Left renal cortex interstitium (tissue), 4 donors: ENCODE results near the gene CTSF. TPM values are rescaled to one million over a fixed set of nuclear protein-coding genes. Genes with fewer than 3 reads are reported as not detected.
"Not testable (repeated sequence)": the region's sequence is repeated elsewhere in the genome, so short reads cannot be mapped to it uniquely, and the experiment has no call there.

ENCODE experiments used
- DNase-seq, 4 donors: peaks; one replicate each; pipeline ENCODE4 v3.0.0-alpha.2; 2013; ENCODE audit warnings: low read depth in 4 of 4, low spot score in 2 of 4, missing footprints in 1 of 4
- polyA plus RNA-seq, 4 donors: library from polyadenylated mRNA; unstranded; fragments of 120-200 nt; gene quantifications; one replicate each; pipeline ENCODE4 v1.2.1, GENCODE V29; 2013; ENCODE audit not compliant: insufficient read length in 4 of 4

CTSF gene
- polyA plus RNA-seq, 4 donors: 88.3 to 102 (median 101) TPM

GRCh38 chr11:66559866-66560676 is 8.3 kb downstream of the CTSF start:
- DNase-seq: no peak

DNA sequence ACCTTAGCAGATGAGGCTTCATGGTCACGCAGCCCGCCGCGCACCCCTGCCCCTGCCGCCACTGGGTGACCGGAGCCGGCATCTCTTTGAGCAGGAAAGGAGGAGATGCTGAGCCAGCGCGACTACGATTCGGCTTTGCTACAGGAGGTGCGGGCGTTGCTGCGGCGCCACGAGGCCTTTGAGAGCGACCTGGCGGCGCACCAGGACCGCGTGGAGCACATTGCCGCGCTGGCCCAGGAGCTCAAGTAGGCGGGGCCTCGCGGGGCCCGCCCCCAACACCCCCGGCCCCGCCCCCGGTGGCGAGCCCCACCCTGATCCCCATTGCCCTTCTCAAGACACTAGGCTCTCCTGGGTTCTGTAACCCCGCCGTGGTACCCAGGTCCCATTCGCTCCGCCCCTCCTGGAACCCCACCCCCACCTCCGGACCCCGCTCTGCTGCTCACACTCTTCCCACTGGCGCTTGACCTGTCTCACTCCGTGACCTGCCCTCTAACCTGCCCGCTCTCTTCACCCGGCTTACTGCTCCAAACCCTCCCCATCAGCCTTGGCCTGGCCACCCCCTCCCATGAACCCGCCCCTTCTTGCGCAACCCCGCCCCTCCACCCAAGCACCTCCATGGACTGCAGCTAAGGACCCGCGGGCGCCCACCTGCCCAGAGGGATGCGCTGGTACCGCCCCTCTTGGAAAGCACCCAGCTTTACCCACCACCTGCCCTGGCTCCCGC is 9.1 kb downstream of the CTSF start:
- DNase-seq: no peak

DNA sequence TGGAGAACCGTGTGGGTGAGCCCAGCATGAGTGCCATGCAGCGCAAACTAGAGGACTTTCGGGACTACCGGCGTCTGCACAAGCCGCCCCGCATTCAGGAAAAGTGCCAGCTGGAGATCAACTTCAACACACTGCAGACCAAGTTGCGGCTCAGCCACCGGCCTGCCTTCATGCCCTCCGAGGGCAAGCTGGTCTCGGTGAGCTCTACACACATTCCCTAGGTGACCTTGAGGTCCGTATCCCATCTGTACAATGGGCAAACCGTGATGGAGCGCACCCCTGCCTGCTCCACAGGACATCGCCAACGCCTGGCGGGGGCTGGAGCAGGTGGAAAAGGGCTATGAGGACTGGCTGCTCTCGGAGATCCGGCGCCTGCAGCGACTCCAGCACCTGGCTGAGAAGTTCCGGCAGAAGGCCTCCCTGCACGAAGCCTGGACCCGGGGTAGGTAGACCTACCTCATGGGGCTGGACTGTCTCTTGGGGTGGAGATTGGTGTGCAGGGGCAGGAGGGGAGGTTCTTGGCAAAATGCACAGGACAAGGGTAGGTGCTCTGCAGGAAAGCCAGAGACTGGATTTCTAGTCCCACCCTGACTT is 10.6 kb downstream of the CTSF start:
- no peak for DNase-seq

- DNase-seq: no peak
These were observed 12.3 kb downstream of the CTSF start for GRCh38 chr11:66556086-66556485.

- no peak for DNase-seq
These were observed 13.0 kb downstream of the CTSF start for GRCh38 chr11:66555416-66555815.

DNA sequence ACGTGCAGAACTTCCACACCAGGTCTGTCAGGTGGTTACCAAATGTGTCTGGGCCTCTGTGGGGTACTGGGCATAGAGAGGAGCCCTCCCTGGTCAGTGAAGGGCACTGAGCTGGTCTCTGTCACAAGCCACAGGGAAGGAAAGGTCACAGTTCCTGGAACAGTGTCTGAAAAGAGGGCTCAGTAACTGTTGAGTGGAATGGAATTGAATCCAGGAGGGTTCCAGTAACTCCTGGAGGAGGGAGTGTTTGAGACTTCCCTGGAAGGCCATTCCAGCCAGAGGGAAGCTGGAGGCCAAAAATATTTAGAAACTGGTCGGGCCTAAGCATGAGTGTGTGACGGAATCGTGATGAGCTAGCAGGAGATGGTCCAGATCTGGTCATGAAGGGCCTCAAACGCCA is 13.8 kb downstream of the CTSF start:
- DNase-seq: no peak

DNA sequence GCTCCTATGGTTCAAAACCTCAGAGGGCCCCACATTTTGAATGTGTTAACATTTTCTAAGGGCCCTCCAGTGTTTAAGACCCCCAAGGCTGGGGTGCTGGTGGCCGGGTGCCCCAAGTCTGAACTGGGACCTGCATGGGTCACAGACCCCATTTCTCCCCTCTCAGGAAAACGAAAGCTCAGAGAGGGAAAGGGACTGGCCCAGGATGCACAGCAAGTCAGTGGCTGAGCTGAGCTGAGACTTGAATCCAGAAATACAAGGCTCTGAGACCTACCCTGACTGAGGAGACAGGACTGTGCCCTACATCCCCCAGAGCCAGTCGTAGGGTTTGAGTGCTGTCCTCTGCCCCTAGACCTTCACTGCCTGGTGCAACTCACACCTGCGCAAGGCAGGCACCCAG is 17.5 kb downstream of the CTSF start:
- no peak for DNase-seq

- no peak for DNase-seq
These were observed 18.7 kb downstream of the CTSF start for GRCh38 chr11:66549696-66550095.

DNA sequence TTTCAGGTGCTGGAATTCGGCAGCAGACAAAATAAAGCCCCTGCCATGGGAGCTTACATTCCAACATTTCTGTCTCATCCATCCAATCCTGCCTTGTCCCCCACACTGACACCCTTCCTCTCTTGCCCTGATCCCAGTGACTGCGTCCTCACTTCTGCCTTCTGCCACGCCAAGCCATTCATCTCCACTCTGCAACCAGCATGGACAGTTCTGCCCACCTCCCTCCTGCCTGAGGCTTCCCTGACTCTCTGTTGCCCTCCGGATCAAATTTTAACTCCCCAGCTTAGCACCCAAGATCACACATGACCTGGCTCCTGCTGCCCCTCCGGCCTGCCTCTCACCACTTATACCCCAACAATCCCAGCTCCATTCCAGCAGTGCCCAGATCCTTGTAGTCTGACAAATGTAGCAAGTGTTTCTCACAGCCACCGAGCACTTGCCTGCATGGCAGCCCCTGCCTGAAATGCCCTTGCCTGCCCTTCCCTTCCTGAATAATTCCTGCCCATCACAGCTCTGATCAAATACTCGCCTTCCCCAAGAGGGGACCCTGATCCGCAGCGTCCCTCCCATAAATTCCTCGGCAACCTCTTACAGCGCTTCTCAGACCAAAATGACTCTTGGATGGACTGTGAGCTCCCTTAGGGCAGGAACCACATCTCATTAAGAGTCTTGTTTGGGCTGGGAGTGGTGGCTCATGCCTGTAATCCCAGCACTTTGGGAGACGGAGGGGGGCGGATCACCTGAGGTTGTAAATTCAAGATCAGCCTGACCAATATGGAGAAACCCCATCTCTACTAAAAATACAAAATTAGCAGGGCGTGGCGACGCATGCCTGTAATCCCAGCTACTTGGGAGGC is 19.4 kb downstream of the CTSF start:
- DNase-seq: no peak

GRCh38 chr11:66548041-66548440 is 20.4 kb downstream of the CTSF start:
- DNase-seq: no peak

GRCh38 chr11:66547662-66548009 is 20.8 kb downstream of the CTSF start:
- DNase-seq: no peak

DNA sequence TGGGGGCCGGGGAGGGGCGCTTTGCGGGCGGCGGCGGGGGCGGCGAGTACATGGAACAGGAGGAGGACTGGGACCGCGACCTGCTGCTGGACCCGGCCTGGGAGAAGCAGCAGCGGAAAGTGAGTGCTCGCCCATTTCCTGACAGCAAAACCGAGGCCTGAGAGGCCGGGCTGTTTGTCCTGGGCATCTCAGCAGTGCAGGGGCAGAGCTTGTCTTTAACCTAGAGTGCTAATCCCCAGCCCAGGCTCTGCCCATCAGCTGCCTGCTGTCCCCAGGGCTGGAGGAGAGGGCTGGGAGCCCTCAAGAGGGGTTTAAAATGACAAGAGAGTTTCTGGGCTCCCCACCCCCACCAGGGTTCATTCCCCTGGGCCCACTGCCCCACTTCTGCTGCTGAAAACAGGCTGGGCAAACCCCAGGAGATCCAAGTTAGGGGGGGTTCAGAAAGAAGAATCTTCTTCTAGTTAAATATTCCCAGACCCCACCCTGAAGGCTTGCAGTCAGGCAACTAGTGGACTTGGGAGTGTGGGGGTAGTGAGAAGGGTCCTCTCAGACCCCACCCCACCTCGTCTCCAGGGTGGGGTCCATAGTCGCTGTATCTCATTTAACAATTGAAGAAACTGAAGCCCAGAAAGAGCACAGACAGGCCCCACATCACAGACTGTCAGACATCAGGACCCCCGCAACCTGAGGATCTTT is 21.3 kb downstream of the CTSF start:
- DNase-seq: no peak

DNA sequence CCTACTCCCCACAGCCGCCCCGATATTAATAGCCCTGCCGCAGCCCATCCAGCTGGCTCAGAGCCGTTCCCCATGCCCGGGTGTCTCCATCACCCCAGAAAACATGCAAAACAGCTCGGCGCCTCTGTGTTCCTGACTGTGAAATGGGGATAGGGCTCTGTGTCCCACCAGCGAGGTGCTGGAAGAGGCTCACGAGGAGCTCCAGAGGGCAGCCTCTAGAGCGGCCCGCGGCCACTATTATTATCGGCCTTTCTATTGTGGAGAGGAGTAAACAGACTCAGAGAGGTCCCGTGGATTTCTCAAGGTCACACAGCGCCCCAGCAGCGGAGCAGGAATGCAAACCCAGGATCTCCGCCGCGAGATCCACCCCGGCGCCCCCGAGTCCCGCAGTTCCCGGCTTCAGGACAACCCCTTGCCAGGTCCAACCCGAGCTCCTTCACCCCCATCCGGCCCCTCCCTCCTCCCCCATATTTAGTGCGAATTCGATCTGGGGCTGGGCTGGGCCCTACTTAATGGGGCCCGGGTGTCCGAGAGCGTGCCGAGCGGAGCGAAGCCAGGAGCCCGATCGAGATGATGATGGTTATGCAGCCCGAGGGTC is 21.9 kb downstream of the CTSF start, which contains the start of gene ACTN3:
Gene ACTN3, plus strand, starts transcription at position 536 of the 598 bp plus-strand sequence. Its CDS starts 35 bp downstream, at position 571.
- DNase-seq: no peak

- peak; percentile 74 to 89 (median 80) for DNase-seq
These were observed 22.6 kb downstream of the CTSF start, which contains the start of gene ZDHHC24 for GRCh38 chr11:66545701-66546367. Gene ZDHHC24, minus strand, starts transcription at chr11:66546048. Its CDS starts 45 bp downstream, at chr11:66546003.

DNA sequence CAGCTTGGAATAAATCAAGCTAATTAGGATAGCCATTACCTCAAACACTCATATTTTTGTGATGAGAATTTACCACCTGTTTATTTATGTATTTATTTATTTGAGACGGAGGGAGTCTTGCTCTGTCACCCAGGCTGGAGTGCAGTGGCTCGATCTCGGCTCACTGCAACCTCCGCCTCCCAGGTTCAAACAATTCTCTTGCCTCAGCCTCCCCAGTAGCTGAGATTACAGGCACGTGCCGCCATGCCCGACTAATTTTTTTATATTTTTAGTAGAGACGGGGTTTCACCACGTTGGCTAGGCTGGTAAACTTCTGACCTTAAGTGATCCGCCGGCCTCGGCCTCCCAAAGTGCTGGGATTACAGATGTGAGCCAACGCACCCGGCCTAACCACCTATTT is 23.5 kb downstream of the CTSF start:
- not testable (repeated sequence) for DNase-seq

DNA sequence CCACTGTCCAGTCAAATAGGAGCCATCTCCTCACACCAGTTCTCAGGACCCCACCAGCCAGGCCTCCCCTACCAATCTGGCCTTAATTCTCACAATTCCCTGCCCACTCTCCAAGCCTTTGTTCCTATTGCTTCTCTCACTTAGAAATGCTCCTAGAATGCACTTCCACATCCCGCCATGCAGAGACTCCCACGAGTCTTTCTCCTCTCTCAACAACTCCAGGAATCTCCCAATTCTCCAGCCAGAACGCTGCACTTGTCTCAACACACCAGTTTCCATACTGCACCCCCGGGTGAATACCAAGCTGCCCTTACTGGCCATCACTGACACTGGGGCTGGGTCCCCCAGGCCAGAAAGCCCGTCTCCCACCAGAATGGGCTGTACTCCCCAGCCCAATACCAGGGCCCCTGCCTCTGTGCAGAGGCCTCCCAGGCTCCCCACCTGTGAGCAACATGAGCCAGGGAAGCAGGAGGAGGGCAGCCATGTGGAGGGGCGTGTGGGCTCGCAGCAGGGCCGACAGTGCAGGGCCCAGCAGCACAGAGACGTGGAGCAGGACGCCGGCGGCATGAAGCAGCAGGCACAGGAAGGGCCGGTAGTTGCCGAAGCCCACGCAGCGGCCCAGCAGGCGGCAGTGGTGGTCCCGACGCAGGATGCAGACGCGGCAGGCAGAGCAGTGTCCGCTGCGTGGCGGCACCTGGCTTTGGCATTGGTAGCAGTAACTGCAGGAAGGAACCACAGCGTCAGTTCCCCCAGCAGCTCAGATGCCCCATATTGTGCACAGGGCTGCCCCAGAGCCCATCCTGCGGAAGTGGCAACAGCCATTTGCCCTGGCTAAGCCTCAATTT is 24.9 kb downstream of the CTSF start:
- peak in 2 of 4 donors; percentile 37 to 53 for DNase-seq

- DNase-seq: no peak
These were observed 26.0 kb downstream of the CTSF start for GRCh38 chr11:66542362-66542761.

DNA sequence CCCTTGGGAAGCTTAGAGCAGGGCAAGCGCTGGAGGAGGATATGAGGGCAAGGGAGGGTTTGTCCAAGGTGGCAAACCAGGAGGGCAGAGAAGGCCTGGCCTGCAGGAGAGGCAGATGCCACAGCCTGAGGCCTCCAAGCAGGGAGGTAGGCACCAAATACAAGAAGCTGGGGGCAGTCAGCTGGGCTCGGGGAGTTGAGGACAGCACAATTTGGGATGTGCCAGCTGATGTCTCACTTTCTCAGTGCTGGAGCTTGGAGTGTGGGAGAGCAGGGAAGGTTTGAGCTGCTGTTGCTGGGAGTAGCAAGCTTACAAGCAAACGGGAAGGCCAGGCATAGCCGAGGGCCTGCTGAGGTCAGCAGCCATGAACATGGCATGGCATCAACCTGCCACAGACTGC is 26.5 kb downstream of the CTSF start:
- no peak for DNase-seq
